ENCODE data around the gene C10orf53.

C10orf53 gene, protein sequence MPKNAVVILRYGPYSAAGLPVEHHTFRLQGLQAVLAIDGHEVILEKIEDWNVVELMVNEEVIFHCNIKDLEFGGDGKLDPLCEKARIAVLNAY

GRCh38 chr10:49679480-49679893 lies at the start of gene C10orf53:
C10orf53 (plus strand) TSS chr10:49679651; CDS start chr10:49679698, 47 bp downstream.
- DNase-seq (ENCODE audit: low spot score): no peak

- no peak for DNase-seq (ENCODE audit: low spot score)
Observed at GRCh38 chr10:49631975-49632374, 47.5 kb upstream of the C10orf53 start.

DNA sequence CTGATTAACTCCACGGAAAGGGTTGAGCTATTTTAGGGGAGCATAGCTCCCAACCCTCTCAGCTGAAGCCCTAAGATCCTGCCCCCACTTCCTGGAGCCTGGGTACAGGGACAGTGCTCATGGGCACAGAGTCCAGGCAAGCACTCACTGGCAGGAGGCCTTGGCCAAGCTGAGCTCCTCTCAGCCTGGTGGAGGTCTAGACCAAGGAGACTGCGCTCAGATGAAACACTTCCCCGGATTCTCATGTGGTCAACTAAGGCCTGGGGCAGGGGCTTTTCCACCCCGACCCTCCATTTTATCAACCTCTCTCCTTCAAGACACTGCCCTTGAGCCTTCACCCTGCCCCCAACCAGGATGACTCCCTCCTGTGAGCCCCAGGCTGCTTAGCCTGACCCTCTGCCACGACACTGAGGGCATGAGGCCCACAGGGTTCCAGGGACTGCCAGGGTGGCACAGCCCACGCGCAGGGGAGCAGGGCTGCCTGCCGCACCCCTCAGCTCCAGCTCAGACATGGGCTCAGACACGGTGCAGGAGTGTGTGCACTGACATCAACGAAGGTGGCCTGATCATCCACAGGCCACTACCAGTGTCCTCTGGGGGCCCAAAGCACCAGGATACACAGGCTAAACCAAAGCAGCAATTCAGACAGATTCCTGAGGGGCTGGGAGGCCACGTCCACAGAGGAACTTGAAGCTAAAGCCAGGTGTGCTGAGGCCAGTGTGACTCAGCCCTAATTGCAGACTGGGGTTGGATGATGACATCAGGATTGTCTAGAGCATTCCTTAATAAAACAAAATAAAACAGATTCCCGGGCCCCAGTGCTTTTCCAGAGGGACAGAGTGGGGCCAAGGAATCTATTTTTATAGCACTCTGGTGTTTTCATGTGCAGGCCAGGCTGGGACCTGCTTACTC lies 46.8 kb upstream of the C10orf53 start:
- peak; percentile 3 for DNase-seq (ENCODE audit: low spot score)

- no peak for DNase-seq (ENCODE audit: low spot score)
Observed at GRCh38 chr10:49633327-49634068, 46.0 kb upstream of the C10orf53 start.

- DNase-seq (ENCODE audit: low spot score): no peak
Observed at GRCh38 chr10:49634069-49634660, 45.3 kb upstream of the C10orf53 start.

- no peak for DNase-seq (ENCODE audit: low spot score)
Observed at GRCh38 chr10:49642311-49642710, 37.1 kb upstream of the C10orf53 start.

DNA sequence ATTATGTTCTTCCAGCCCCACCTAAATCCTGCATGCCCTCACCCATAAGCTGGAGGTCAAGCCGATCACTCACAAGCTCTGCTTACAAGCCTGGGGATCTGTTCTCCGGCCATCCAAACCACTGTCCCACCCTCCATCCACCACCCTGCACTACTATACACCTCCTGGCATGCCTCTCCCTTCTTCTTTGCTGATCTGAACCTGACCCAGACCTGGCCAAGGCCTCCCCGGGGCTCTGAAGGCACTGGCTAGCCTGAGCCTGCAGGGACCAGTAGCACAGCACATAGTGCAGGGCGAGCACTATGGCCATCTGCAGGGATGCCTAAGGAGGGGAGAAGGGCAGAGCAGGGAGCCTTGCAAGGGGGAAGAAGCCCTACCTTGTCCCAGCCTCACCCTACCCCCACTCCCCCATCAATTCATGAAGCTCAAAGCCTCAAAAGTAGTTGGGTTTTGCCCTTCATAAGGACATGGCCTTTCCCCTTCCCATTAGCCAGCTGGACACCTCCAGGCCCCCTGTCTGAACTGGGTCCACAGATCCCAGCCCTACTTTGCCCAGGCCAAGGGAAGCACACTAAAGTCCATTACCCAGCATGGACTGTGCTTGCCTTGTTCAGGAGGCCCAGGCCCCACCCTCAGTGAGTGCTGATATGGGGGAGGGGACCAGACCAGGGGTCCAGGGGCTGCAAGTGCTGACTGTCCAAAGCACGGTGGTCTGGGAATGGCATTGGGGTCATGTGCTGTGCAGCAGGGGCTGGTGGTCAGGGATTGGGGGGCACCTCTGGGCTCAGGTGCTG lies 36.0 kb upstream of the C10orf53 start:
- no peak for DNase-seq (ENCODE audit: low spot score)

DNA sequence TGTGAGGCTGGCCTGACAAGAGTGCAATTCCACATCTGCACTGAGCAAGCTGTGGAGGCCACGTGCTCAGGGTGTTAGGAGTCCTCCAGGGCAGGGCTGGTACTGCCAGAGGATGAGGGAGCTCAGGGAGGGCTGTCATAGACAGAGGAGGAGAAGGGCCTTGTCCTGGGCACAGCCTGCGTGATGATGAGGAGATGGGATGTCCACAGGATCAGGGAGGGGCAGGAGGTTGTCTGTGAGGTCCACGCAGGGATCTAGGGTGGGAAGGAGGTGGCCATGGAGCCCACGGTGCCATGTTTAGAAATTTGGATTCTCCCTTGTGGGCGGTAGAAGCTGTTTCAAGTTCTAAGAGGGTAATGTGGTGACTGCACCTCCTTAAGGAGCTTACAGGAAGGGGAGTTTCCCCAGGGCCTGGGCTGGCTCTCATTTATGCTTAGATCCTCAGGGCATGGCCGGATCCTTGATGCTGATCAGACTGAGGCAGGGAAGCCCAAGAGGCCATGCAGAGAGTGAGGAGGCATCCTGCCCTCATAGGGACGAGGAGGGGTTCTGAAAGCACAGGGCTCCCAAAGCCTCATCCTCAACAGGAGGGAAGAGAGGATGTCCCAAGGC lies 35.3 kb upstream of the C10orf53 start:
- DNase-seq (ENCODE audit: low spot score): no peak

DNA sequence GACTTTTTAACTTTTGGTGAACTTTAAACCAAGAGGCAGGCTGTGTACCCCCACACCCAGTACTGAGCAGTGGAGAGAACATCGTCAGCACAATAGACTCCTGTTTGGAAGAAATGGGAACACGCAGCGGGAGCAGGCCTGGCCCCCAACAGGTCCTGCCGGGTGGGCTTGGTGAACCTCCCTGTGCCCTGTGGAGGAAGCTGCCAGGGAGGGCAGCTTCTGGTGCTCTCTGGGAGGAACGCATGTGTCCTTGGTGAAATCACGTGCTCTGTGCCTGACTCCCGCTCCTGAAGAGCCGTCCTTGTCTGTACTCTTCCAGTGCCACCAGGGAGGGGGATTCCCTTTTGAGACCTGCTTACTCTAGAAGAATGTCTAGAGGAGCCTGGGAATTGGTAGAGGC lies 34.0 kb upstream of the C10orf53 start:
- no peak for DNase-seq (ENCODE audit: low spot score)

DNA sequence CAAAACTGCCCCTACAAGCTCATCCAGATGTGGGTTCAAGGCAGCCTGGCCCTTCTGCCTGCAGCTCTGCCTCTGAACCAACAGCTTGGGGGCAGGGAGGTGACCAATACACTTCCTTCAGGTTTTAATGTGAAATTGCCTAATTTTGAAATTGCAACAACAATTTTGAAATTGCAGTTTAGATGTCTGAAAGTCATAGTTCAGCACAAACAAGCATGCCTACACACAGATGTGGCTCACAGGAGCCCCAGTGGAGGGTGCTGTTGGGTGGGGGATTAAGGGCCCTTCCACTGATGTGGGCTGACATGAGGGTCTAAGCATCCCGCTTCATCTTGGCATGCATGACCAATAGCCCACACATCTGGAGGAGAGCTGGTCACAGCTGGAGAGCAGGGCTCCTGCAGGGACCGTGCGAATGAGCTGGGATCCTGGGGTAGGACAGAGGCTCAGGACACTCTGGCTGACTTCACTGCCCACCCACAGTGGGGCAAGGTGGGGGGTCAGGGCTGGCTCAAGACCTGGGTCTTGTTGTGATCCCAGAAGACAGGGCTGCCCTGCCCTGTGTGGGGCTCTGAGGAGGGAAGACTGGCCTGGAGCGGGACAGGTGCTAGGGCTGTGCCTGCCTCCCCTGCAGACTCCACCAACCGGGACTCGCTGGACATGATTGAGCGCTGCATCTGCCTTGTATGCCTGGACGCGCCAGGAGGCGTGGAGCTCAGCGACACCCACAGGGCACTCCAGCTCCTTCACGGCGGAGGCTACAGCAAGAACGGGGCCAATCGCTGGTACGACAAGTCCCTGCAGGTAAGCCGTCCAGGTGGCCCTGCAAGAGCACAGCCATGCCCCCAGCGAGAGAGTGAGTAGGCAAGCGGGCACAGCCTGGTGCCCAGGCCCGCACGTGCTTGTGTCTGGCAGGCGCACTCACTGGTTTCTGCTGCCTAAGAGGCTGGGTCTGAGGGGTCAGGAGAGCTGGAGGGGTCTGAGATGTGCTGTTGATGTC lies 33.3 kb upstream of the C10orf53 start:
- no peak for DNase-seq (ENCODE audit: low spot score)

DNA sequence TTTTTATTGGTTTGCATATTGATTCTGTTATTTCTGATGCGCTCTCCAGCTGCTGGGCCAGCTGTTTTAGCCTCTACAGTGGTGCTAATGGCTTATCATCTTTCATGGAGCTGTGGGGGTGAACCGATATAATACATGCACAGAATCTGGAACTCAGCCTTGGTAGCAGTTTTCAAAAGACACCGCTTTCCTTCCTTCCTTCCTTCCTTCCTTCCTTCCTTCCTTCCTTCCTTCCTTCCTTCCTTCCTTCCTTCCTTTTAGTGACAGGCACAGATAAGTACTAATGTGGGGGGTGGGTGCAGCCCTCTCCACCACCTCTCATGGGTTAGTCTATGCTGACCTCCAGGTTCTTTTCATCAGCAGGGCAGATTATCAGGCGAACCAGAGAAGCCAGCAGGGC lies 31.9 kb upstream of the C10orf53 start:
- DNase-seq (ENCODE audit: low spot score): no peak

- no peak for DNase-seq (ENCODE audit: low spot score)
Observed at GRCh38 chr10:49647985-49648795, 31.3 kb upstream of the C10orf53 start.

- DNase-seq (ENCODE audit: low spot score): no peak
Observed at GRCh38 chr10:49649294-49649693, 30.2 kb upstream of the C10orf53 start.

- no peak for DNase-seq (ENCODE audit: low spot score)
Observed at GRCh38 chr10:49649936-49650723, 29.3 kb upstream of the C10orf53 start.

DNA sequence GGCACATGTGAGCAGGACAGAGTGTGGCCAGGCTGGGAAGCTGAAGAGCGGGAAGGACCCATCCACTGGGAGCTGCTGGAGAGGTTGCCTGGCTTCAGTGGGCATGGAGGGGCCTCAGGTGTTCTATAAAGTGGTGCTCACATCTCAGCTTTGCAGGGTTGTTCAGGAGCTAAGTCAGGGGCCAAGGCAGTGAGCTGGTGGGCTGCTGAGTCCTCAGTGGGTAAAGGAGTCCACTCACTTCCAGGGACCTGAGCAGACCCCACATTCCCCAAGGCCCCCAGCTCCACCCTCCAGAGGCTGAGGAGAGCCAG lies 28.8 kb upstream of the C10orf53 start:
- DNase-seq (ENCODE audit: low spot score): no peak

DNA sequence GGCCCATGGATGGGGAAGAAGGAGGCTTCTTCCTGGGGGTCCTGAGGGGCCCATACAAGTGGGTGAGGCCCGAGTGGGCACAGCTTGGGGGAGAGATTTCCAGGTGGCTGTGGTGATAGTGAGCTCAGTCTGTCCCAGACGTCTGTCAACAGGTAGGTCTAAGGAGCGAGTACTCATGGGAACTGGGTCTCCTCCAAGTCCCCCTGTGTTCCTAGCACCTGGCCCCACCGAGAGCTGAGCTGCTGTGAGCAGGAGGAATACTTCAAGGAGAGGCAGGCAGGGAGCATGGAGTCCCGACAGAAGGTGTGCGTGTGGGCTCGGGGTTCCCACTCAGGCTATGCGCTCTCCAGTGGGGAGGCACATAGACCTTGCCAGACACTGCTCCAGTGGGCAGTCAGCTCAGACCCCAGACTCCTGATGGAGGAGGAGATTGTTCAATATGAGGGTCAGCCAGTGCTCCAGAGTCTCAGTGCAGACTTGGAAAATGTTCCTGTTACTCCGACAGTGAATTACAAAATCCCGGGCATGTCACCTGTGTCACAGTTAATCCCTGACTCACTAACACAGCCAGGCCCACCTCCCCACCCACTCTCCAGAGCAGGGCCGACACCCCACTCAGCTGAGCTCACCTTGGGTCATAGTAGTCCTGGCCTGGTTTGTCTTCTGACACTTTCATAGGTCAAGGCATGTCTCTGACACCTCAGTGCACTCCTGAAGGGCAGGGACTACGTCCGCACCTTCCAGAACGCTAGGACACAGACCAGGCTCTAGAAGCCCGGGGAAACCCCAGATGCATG lies 28.2 kb upstream of the C10orf53 start:
- DNase-seq (ENCODE audit: low spot score): no peak

GRCh38 chr10:49651917-49652316 lies 27.5 kb upstream of the C10orf53 start:
- DNase-seq (ENCODE audit: low spot score): no peak

Measured in RKO (cell line).